Raji (cell line): ENCODE data around the gene CMIP.

ENCODE experiments used
- POLR2A ChIP-seq: IDR thresholded peaks from 2 replicates; pipeline ENCODE4 v1.6.1; 2011; ENCODE audit warnings: low read depth, low read length, control low read depth; ENCODE audit not compliant: insufficient read depth

CMIP gene

DNA sequence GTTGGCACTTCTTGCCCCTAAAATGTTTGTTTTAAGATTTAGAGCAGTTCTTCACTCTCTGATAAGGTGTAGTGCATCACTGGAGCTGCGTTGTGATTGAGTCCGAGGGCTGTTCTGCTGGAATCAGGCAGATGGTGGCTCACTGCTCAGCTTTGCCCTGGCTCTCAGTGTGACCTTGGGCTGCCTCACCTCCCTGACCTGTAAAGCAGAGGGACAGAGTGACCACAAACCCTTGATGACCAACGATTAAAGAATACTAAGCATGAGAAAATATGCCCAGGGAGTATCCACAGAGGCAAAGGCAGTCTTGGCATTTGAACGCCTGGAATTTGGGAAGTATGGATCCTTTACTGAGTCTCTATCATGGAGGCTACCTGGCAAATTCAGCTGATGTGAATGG lies 18.1 kb downstream of the CMIP start:
- no peak for TF ChIP-seq POLR2A

DNA sequence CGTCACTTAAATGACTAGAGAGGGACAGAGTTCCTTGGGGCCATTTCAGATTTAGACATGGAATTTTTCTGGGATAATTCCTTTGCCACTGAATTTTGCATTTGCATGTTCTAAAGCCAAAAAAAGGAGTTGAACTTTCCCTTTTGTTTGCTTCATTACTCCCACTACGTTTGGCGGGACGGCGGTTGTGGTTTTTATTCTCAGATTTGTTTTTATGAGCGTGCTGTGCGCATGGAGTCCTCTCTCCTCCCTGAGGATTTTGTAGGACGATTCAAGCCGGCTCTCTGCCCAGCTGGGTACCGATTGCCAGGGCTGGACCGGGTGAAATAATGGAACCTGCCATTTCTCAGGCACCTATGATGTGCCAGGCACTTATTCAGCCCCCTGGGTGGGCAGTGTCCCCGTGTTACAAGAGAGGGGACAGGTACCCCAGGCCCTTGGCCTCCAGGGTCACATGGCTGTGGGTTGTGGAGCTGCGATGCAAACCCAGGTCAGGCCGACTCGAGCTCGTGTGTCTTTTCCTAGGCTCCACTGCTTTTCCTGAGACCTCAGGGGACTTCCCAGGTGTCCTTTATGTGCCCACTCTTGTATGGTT lies 18.8 kb downstream of the CMIP start:
- no peak for TF ChIP-seq POLR2A

DNA sequence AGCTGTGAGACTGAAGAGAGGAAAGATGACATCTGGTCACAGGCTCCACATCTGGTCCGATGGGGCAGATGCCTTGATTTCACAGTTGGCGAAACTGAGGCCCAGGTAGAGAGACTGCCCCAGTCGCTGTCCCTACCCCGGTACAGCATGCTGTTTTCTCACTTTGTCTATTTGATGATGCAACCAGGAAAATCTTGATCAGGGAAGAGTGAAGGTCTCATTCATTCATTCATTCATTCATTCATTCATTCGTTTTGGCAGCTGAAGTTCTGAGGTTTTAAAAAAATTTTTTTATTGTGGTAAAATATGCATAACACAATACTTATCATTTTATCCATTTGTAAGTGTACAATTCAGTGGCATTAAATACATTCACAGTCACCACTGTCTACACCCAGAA lies 19.7 kb downstream of the CMIP start:
- TF ChIP-seq POLR2A = no peak

DNA sequence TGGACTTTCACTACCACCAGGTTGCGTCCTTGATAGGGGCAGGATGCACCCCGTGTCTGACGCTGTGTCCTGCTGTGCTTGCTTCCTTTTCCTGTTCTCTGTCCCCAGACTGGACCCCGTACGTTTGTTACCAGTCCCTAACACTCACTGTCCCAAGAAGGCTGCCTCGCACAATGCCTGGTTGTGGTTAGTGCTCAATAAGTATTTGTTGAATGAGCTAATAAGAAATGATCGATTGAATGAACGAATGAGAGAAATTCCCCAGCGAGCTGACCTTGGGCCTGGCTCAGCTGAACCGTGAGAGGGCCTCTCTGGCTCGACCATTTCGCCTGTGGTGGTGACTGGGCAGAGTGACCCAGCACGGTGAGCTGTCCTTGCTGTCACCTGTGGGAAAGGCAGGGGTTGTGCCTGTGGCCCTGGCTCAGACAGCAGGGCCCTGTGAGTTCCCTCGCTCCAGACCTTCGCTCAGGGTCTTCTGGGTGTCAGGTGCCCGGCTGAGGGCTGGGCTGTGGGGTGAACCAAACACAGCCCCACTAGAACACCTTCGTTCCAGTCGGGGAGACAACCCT lies 20.9 kb downstream of the CMIP start:
- no peak for TF ChIP-seq POLR2A

DNA sequence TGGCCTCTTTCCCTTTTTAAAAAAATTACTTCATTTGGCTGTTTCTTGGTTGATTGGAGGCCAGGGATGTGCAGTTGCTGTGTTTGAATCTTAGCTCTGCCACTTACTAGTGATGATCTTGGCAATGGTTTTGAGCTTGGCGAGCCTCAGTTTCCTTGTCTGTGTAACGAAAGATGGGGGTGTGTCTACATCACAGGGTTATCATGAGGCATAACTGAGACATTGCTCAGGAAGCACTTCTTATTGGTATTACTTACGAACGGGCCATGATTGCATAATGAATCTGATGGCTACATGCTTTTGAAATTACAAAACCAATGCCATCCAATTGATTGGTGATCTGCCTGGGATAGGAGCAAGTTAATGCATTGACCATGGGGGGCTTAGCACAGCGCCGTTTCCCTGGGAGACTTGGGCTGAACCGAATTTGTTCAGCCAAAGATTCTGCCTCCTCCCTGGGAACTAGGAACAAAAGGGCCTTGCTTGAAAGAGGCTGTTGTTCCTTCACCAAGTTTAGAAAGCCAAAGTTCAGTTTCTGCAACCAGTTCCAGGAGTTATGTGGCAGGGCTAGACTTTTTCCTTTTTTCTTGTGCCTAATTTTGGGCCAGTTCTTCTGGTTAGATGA lies 21.9 kb downstream of the CMIP start:
- no peak for TF ChIP-seq POLR2A

DNA sequence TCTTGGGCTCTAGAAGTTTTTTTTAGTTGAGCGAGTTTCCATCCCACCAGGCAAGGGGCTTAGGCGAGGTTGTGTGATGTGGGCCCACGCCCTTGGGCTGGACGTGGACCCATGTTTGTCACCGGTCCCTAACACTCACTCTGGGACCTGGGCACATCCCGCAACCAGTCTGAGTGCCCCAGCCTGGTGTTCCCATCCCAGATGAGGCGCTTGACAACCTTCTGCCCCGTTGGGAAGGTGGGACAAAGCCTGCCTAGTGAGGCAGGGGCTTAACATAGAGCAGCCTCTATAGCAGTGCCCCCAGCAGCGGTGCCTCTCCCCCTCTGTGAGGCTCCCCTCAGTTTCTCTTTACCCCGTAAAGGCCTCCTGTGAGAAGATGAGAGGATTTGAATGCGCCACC lies 22.5 kb downstream of the CMIP start:
- no peak for TF ChIP-seq POLR2A

DNA sequence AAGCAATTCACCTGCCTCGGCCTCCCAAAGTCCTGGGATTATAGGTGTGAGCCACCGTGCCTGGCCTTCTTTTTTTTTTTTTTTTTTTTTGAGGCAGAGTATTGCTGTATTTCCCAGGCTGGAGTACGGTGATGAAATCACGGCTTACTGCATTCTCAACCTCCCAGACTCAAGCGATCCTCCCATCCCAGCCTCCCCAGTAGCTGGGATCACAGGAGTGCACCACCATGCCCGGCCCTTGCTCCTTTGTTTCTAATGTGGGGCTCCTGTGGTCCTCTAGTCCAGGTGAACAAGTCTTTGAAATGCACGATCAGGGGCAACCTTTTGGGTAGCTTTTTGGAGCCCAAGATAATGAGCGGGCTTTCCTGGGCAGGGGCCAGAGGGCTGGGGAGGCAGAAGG lies 23.2 kb downstream of the CMIP start:
- TF ChIP-seq POLR2A = no peak

DNA sequence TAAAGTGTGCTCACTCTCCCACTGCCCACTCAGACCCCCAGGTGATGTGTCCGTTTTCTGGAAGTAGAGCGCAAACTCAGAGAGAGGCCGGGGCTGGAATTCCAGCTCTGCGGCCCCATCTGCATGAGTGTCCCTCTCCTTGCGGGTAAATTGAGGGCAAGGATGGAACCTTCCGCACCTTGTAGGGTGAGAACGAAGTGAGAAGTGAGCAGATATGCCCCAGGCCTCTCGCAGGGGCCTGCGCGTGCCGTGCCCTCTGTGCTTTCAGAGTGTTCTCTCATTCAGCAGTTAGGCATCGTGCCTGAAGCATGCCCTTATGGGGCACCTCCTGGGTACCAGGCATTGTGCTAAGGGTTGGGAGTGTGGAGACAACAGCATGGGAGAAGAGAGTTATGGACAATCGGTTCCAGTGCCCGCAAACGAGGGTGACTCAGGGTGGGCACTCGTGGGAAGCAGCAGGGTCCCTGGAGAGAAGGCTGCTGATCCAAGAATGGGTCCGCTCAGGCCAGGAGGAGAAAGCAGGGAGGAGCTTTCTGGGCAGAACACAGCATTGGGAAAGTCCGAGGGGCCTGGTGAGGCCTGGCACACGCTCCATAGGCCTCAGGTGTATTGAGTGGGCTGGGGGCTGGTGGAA lies 23.8 kb downstream of the CMIP start:
- no peak for TF ChIP-seq POLR2A

DNA sequence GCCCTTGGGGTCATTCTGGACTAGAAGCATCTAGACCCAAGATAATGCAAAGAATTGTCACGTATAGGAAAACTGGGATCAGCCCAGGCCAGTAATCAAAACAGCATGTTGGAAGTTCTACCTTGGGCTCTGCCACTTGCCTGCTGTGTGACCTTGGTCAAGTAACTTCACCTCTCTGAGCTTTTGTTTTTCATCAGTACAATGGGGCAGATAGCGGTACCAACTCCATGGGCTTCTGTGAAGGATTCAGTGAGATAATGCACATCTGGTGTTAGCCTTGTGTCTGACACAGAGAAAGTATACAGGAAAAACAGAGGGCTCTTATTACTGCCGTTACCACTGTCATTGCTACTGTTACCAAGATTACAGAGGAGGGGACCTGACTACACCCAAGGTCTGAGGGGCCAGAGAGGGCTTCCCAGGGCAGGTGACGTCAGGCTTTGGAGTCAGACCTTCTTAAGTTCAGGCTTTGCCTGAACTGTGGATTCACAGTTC lies 24.6 kb downstream of the CMIP start:
- TF ChIP-seq POLR2A = no peak

DNA sequence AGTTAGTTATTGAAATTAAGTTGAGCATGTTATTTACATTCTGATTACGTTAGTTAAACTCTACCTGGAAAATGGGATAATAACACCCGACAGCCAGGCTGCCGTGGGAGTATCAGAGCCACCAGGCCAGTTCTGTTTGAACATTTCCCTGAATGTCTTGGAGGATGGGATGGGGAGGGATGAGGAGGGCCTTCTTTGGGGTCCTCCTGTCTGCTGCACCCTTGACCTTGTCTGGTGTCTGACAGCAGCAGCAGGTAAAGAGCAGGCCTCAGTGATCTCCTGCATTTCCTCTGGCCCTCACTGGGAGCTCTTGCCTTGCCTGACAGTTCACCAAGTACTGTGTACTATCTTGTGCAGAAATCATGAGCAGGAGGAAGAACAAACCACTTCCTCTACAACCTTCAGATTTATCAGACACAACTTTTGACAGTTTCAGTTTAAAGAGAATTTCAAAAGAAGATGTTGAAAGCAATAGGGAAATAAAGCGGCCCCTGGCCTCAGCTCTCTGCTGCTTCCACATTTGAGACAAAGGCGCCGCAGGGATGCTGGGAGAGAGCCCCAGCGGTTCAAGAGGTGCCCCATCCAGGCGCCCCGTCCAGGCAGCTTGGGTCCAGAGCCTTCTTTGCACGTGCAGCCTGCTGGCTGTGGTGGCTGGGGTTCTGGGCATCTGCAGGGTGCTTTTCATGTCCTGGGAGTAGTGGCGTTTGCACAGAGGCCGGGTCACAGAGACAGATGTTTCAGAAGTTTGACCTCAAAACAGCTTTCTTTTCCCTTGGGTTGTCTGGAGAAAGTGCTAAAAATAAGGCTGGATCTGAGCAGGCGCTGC lies 25.3 kb downstream of the CMIP start:
- no peak for TF ChIP-seq POLR2A

DNA sequence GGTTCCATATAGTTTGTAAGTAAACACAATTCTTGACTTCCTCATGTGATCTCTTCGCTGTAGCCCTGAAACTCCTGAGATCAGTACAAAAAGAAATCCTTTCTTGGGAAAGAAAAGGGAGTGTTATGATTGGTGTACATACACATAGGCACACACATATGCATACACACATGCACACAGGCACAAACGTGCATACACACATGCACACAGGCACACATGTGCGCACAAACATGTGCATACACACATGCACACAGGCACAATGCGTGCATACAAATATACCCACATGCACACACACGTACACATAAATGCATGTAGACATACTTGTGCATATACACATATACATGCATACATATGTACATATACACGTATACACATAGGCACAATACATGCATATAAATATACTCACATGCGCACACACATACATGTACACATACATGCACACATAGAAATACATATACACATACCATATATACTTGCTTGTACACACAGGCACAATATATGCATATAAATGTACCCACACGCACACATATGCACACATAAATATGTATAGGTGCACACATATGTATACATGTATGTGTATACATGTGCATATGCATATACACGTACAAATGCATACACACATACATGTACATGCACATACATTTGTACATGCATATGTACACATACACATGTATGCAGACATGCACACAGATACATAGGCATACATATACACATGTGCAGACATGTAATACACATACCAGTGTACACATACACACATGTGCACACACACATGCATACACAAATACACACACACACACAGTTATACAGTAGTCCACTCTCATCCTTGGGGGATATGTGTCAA lies 26.4 kb downstream of the CMIP start:
- TF ChIP-seq POLR2A = no peak

DNA sequence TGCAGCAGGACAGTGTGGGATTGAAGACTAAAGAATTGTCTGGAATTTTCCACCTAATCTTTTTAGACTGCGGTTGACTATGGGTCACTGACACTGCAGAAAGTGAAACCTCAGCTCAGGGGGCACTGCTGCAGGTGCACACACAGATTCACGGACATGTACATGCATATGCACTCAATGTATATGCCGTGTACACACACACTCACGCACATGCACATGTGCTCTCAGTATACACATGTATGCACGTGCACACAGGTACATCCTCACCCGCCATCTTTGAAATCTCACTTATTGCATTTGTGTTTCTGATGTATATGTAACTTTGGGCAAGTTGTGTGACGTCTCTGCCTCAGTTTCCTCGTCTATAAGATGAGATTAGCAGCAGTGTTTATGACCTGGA lies 27.3 kb downstream of the CMIP start:
- no peak for TF ChIP-seq POLR2A

DNA sequence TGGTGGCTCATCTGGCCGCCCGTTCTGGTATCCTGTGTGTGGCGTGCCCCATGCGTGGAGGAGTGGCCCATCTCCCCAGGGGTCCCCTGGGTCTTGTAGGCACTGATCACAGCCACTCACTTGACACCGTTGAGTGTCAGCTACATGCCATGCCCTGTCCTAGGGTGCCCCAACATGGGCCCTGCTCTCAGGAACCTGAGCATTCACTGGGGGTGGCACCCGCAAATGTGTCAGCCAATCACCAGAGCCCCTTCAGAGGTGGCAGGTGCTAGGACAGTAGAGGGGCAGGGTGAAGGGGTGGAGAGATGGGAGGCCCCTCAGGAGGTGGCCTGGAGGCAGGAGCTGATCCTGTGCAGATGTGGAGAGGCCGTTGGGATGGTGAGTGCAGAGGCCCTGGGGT lies 27.8 kb downstream of the CMIP start:
- TF ChIP-seq POLR2A = no peak

DNA sequence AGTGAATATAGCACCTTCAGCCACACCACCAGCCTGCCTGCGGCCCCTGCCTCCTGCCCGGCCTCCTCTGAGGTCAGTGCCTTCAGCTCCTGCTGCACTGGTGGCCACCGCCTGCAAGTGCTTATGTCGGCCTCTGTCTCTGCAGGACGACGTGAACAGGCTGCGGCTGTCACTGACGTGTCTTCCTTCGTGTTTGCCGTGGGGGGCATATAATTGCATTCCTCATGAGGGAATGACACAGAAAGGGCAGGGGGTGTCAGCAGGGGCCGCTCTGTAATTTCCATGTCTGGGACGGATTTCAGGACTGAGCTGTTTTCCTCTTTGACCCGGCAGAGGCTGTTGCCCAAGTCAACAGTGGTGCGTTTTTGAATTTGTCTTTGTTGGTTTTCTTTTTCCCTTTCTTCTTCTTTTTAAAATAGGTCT lies 28.5 kb downstream of the CMIP start:
- TF ChIP-seq POLR2A = no peak
